OCI-M2 (cell line): ENCODE results near the gene ARHGAP22.

Experiments used
- DNase-seq: peaks from one replicate; lab custom pipeline; 2025; ENCODE audit not compliant: unreplicated experiment; lab: John Stamatoyannopoulos, UW

ARHGAP22 gene

DNA sequence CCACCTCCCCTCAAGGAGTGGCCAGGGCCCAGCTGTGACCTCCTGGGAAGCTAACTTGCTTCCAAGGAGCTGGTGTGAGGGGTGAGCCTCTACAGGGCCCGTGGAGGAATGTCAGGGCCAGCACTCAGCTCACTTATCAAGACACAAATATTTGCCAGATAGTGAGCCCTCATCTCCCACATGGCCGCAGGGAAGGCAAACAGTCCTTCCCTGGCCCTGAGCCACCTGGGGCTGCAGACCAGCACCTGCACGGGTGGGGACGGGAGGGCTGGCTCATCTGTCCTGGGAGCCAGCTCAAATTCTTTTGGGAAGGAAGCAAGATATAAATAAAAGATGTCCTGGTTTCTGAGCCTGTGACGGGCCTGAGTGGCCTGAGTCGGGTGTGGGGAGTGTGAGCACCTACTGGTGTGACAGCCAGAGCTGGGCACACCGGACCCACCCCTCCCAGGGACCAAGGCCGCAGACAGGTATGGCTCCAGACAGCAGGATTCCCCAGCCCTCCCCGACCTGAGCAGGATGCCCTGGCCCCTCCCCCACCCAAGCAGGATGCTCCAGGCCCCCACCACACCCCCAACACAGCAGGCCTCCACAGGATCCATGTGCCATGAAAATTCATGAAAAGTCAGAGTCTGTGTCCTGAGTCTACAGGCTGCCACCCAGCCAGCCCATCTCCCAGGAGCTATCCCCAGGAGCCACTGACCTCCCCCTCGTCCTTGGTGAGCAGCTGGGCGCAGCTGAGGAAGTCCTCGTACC is 150.4 kb downstream of the ARHGAP22 start:
- no peak for DNase-seq

DNA sequence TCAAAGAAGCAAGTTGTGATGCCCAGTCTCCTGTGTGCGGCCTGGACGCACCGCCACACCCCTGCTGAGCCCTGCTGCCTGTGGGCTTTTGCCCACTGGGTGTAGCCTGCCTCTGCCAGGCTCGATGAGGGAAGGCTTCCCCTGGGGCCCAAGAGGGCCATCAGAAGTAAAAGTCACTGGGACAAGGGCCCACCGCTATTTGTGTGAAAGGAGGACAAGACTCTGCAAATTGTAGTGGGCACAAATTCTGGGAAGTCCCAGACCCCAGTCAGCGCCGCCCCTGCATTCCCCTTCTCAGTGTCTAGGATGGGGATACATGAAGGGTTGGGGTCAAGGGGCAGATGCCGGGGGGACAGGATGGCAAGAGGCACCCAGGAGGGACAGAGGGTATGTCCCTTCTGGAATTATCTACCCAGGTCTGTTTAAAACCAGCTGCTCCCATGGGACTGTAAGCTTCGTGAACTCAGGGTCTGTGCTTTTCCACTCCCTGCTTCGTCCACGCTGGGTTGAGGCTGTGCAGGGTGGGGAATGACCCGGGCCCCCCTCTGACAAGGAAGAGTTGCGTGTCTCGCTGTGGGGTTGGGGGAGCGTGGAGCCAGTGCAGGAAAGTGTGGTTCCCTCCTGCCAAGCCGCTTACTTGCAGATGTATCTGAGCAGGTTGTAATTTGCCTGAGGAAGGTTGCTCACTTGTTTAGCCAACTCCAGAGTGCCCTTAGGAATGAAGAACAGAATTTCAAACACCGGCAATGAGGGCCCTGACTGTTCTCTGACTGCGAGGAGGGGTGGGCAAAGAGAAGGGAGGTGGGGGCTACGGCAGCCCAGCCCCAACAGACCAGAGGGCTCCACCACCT is 151.2 kb downstream of the ARHGAP22 start:
- DNase-seq: no peak

DNA sequence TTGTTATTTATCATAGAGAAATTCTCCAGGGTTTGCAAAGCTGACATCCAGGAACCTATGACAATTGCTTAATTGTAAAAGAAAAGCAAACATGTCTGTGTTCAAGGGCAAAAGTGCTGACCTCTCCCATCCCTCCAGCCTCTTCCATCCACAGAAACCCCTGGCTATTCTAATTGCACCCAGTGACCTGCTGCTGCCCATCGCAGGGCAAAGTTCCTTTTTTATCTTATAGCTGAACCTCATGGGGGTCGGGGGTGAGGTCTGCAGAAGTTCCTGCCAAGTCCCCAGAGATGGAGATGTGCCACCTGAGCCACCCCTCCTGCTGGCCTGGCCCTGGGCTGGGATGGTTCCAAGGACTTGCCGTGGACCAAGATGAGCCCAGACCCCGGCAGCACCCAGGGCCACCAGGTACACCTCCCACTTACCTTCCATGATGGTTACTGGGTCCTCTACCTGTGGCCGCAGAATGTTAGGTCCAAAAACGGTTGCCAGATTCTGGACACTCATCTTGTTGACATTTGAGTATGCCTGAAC is 151.9 kb downstream of the ARHGAP22 start:
- DNase-seq: no peak

DNA sequence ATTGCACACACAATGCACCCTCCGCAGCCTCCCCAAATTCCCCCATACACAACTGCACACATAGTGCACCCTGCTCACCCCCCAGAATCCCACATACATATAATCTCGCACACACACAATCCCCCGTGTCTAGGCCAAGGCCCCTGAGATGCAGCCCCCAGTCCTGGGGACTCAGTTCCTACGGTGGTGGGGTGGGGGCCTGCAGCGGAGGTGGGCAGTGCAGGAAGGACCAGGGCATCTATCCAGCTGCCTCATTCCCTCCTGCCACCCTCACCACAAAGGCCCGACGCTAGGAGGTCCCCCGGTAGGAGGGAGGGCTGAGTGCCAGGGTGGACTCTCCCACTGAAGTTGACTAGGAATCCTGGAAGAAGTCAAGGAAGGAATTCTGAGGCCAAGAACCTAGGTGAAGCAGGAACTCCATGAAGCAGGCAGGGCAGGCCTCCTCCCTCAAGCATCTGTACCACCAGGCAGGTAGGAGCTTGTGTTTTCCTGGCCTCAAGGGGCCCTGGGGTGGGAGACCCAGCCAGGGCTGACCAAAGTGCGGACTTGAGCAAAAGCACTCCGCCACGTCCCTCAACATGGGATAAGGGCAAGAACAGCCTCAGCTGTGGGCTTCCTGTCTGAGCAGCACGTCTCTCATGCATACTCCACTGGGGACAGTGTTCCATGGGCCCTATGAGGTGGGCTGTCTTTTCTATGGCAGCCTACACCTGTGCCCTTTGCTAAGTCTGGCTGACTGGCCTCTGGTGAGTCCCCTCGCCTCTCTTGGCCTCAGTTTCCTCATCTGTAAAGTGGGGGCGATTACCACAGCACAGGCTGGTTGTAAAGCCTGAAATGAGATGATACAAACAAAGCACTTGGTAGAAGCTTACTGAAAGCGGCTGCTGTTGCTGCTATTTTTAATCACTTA is 152.6 kb downstream of the ARHGAP22 start:
- DNase-seq: no peak

DNA sequence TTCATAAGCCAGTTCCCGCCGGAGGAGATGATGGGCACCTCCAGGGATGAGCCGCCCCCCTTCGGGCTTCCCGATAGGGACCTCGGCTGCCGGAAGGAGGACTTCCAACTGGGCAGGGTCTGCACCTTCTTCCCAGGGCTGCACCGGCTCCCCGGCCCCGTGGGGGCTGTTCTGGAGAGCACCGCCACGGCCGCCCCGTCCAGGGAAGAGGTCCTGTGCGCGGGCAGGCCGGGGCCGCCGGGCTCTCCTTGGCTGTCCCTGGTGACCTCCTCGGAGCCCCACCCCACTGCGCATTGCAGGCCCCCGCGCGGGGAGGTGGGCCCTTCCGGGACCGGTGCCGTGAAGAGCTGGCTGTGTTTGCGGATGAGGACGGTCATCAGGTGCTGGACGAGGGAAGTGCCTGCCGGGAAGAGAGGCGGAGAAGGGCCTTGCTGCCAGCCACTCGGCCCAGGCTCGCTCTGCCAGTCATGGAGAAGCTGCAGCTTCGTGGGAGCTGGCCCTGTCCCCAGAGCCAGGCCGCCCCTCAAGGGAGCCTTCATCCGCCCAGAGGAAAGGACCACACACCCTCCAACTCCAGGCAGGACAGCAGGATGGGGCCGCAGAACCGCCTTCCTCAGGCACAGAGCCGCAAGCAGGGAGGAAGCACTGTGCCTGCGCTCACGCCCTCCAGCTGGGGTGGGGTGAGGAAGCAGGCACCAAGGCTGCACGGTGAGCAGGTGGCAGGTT is 154.0 kb downstream of the ARHGAP22 start:
- DNase-seq: no peak

DNA sequence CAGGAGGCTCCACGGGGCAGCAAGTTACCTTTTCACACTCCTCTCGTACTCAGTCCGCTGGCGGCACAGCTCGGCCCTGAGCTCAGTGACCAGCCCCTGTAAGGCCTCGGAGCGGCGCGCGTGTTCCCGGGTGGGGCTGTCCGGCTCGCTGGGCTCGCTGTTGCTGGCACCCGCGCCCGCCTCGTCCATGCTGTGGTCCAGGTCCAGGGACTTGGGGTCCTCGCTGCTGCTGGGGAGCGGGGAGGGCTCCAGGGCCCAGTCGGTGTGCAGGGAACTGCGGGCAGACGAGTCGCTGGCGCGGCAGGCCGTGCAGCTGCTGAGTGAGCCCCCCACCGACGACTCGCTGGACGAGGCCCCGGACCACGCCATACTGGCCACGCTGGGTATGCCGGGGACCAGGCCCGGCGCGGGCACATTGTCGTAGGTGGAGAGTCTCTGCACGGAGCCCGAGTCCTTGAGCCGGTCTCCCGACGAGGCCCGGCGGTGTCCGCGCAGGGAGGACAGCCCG is 154.6 kb downstream of the ARHGAP22 start:
- DNase-seq: no peak

DNA sequence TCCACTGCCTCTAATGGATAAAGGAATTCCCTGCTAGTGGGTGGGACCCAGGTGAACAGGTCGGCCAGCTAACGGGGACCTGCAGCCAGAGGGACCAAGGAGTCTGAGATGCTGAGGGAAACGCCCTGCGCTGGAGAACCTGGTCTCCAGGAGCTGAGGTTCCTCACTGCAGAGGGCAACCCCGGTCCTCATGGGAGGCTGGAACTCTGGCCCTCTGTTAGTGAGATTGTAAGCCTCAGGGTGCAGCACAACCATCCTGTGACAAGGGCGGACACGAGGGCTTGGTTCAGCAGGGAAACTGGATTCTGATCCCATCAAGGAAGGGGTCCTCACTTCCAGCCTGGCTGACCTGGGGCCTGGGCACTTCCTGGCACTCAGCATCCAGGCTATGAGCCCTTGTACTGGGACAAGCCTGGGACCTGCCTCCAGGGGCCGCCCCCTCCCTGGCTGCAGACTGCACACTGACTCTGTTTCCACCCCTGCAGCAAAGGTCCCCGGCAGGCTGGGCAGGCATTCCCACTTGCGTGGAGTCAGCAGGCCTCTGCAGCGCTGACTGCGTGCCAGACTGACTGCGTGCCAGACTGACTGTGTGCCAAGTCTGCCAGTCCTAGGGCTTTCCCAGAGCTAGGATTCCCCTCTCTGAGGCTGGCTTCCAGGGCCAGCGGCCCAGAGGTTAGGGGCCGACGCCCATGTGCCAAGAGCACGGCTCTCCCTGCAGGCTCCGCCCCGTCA is 155.2 kb downstream of the ARHGAP22 start:
- DNase-seq: no peak

DNA sequence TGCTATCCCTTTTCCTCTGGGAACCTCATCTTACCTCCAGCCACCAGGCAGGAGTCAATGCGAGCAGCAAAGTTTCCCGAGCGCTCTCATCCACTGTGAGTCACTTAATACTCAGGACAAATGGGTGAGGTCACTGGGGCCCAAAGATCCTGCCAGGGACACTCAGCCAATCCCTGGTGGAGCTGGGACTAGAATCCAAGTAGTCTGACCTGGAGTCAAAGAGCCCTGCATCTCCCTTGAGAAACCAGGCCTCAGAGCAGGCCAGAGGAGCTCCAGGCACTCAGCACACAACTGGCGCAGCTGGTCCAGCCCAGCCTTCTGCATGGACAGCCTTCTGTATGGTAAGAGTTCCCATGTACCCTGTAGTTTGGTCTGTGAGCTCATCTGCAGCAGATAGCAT is 156.1 kb downstream of the ARHGAP22 start:
- DNase-seq: no peak

DNA sequence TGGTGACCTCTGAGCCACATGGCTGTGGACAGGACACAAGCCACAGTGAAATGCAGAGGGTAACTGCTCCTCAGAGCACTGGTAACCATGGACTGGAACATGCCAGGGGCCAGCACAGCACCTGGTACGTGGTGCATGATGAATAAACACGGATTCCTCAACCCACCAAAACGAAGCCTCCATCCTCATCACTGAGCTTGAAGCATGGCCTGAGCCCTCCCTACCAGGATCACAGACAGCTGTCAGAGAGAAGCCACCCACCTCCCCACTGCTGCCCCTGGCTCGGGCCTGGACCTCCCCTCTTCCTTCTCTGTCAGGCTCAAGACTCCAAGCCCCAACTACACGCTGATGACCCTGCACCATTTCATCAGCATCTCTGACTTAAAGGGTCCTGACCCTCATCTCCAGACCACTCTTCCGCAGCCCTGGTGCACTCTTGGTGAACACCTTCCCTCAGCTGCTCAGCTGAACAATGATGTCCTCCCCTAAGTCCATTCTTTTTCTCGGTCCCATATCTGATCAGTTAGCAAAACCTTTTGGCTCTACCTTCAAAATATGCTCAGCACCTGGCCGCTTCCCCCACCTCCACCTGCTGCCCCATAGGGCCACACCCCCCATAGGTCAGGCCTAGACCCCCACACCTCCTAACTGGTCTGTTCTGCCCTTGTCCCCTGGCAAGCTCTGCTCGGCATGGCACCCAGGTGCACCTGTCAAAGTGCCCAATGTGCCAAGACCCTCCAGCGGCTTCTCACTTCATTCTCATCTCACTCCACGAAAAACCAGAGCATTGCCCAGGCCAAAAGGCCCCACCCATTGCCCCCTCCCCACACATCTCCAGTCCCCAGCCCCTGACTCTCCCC is 157.3 kb downstream of the ARHGAP22 start:
- no peak for DNase-seq

DNA sequence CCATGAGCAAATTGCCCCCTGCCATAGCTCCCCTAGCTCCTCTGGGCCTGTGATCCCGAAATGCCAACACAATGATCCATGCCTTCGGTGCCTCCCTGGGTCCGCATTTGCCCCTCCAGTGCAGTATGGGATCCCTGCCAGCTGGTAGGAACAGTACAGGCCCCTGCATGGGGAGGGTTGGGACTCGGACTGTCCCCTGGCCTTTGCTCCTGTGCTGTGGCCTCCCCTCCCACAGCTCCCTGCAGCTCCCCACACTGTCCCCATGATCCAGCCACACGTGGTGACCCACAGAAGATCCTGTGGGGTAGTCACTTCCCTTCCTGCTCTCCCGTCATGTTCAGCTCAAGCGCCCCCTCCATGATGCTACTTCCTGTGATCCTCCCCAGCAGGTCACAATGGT is 158.1 kb downstream of the ARHGAP22 start:
- DNase-seq: no peak

DNA sequence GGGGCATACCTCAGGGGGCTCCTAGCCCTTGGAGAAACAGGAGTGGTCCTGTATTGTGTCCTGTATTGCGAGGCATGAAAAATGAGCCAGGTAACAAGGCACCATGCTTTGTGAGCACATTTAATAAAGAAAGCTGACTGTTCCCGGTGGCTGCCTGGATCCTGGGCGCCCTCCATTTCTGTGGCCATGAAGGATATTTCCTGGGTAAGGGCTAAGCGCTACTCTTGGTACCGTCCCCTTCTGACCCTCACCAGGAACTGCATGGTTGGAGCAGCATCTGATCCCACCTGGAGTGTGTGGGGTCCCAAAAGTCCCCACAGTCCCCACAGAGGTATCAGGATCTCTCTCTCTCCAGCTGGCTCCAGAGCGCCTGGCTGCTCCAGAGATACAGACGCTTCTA is 158.9 kb downstream of the ARHGAP22 start:
- DNase-seq: no peak

DNA sequence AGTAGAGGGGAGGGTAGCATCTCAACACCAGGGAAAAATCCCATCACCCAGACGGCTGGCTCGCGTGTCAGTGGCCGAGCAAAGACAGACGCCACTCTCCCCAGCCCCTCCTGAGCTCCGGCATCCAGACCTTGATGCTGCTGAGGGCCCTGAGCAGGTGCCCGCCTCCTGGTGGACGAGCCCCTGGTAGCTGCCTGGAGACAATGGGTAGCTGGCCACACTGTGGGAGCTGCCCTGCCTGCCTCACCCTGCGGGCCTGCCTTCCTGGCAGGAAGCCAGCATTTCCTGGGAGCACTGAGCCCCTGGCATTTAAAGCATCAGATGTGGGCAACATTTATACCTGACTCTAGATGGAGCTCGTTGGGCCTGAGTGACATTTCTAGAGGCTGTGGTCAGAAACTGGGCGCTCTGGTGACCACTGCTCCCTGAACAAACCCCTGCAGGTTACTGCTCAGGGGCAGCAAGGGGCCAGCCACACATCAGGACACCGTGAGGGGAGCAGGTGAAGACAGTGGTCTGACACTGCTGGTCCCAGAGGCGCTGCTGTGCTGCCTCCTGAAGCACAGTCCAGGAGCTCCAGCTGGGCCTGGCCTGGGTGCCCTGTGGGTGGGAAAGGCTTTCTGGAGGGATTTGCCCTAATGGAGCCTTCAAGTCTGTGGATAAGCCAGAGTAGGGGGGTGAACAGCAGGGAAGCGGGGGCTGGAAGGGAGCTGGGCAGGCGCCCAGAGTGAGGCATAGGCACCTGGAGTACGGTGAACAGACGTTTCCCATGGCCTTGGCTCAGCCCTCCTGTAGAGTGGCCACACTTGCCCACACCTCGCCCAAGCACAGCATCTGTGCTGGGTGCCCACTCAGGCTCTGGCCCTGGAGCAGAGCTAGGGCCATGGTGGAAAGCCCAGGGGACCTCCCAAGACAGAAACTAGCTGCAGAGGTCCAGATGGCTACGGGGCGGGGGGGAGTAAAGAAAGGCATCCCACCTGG is 159.7 kb downstream of the ARHGAP22 start:
- DNase-seq: no peak

DNA sequence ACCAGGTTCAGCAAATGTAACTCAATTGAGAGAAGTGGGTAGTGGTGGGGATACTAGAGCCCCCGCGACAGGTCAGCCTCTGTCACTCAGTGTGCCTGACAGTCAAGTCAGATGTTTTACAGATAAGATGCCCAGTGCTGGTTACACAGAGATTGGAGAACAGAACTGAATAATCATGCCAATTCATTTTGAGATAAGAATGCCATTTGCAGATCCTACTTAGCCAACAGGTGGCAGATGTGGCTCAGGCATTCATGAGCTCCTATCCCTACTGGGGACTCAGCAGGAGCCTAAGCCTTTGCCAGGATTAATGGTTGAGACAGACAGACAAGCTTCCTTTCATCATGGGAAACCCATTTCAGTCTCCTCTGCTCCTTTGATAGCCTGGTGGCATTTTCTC is 160.6 kb downstream of the ARHGAP22 start:
- no peak for DNase-seq

DNA sequence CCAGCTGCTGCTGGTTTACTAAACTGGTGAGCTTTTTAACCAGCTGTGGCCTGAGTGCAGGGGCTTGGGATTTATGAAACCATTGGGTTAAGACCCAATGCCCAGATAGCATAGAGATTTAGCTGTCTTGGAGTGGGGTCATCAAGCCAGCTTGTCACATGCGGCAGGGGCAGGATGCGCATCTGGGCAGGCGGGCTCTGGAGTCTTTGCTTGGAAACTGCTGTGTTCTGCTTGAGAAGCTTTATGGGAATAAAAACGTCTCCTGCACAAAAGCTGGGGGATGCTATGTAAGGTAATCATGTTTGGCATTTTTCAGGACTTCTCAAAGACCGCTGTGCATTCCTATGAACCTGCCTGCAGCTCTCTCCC is 162.1 kb downstream of the ARHGAP22 start:
- no peak for DNase-seq

DNA sequence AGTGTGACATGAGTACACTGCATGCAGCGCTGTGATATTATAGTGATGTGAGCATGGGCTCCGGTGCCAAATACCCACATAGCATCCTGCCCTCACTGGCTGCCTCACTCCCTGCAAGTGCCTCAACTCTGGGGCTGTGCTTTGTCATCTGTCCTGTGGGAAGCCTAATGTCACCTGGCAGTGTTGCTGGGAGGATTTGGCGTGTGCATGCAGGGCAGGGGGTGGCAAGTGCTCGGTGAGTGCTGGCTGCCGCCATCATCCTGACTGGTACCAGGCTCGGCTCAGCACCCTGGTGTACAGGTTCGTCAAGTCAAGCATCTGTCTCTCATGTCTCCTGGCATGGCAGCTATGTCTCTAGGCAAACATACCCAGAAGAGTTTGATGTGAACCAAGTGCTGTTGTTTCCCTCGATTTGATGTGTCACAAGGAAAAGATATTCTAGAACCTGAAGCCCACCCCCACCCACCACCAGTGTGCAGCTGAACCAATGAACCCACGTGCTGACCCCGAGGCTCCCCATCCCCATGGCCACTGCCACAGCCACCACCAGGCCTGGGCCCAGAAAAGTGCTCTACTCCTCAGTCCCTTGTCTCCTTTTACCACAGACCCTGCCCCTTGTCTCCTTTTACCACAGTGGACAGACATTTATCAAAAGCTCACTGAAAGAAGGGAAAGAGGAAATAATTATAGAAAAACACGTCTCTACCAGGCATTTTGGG is 162.6 kb downstream of the ARHGAP22 start:
- no peak for DNase-seq

DNA sequence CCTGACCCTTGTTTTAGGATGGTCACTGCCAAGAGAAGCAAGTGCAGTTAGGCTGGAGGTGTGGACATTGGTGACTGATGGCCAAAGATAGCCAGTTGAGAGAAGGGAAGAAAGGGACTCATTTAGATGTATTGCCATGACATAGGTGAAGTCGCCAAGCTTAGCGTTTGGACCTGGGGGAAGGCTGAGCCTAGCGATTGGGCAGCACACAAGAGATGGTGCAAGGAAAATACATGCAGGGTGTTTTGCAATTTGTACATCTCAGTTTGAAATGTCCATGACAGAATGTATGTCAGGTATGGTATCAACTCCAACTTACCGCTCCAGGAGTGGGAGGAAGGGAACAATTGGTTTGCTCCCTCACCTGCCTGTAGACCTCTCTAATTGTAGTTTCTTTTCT is 164.1 kb downstream of the ARHGAP22 start:
- DNase-seq: no peak

DNA sequence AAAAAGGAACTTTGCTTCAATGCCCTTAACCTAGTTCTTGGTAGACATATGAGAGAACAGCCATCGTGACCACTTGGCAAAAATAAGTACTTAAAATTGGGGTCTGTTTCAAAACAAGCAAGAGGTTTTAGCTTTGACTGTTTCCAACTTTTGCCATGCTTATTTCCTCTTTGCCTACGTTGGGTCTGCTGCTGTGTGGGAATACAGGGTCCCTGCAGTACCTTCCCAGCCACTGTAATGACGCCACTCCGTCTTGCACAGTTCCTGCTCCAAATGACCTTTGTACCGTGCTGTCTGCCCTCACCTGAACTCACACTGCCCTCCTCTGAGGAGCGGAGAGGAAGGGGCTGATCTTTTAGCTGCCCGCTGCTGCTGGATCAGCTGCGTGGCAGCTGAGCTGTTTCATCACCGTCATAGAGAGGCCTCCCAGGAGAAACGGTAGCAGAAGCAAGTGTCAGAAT is 165.3 kb downstream of the ARHGAP22 start:
- no peak for DNase-seq
